ENCODE results near the gene KLHL7. TPM values are rescaled to one million over a fixed set of nuclear protein-coding genes. Genes with fewer than 3 reads are reported as not detected.

KLHL7 gene
- total and polyA plus RNA-seq, 7 donors, result 10.6 to 18.0 (median 13.6) TPM

- no peaks in the 10 kb centered on the region for H3K36me3 ChIP-seq (ENCODE audit: insufficient read depth in 1 of 2, low read depth in 1 of 2)
- H3K27ac ChIP-seq, result no peak overlapping the region
- no peaks in the 10 kb centered on the region for H3K27me3 ChIP-seq (ENCODE audit: insufficient read depth in 3 of 3, low read length in 2 of 3)
- no peak overlapping the region for H3K4me3 ChIP-seq
- H3K9me3 ChIP-seq, result no peaks in the 10 kb centered on the region
- intact Hi-C loops (cut with DNase I), result no loop called here
- no peak for TF ChIP-seq CTCF (IDR thresholded peaks at IDR 0.05)
- H3K4me1 ChIP-seq, result peaks cover 35% of the 10 kb centered on the region
- DNase-seq, result no peak
- no peak for ATAC-seq
- 87 to 95% (median 94%) methylated on average over 4 of the region's 4 CpGs for WGBS, 3 donors
Observed at GRCh38 chr7:23108995-23109394, 3.4 kb downstream of the KLHL7 start.

- ATAC-seq (no peak), DNase-seq (no peak)
- Histone ChIP-seq H3K4me1 (peaks cover 36% of the 10 kb centered on the region), H3K4me3 (no peak overlapping the region), H3K27ac (no peak overlapping the region), H3K27me3 (ENCODE audit: insufficient read depth in 3 of 3, low read length in 2 of 3) (no peaks in the 10 kb centered on the region), H3K9me3 (no peaks in the 10 kb centered on the region), H3K36me3 (ENCODE audit: insufficient read depth in 1 of 2, low read depth in 1 of 2) (no peaks in the 10 kb centered on the region)
- TF ChIP-seq CTCF (IDR thresholded peaks at IDR 0.05), result no peak
- WGBS, 3 donors, result 34 to 48% (median 46%) methylated on average over 1 of the region's 1 CpG
- intact Hi-C loops (cut with DNase I), result no loop called here
Observed at GRCh38 chr7:23109470-23109869, 3.9 kb downstream of the KLHL7 start.

GRCh38 chr7:23114896-23115295 is 9.3 kb downstream of the KLHL7 start:
- intact Hi-C loops (cut with DNase I), result no loop called here
- peaks cover 0 to 5% of the 10 kb centered on the region in 2 donors for H3K36me3 ChIP-seq (ENCODE audit: insufficient read depth in 1 of 2, low read depth in 1 of 2)
- no peak overlapping the region for H3K4me3 ChIP-seq
- no peak overlapping the region for H3K27ac ChIP-seq
- no peak for ATAC-seq
- DNase-seq, result no peak
- H3K4me1 ChIP-seq, result peaks cover 14% of the 10 kb centered on the region
- H3K27me3 ChIP-seq (ENCODE audit: insufficient read depth in 3 of 3, low read length in 2 of 3), result no peaks in the 10 kb centered on the region
- whole genome bisulfite sequencing, 3 donors, result 30 to 43% (median 39%) methylated on average over 3 of the region's 3 CpGs
- H3K9me3 ChIP-seq, result no peaks in the 10 kb centered on the region
- no peak for TF ChIP-seq CTCF (IDR thresholded peaks at IDR 0.05)

GRCh38 chr7:23115991-23116390 is 10.4 kb downstream of the KLHL7 start:
- no peak overlapping the region for H3K4me3 ChIP-seq
- TF ChIP-seq CTCF (IDR thresholded peaks at IDR 0.05), result no peak
- H3K9me3 ChIP-seq, result no peaks in the 10 kb centered on the region
- ATAC-seq (no peak), DNase-seq (no peak)
- H3K27ac ChIP-seq, result no peak overlapping the region
- H3K36me3 ChIP-seq (ENCODE audit: insufficient read depth in 1 of 2, low read depth in 1 of 2), result peaks cover 0 to 5% of the 10 kb centered on the region in 2 donors
- H3K27me3 ChIP-seq (ENCODE audit: insufficient read depth in 3 of 3, low read length in 2 of 3), result no peaks in the 10 kb centered on the region
- H3K4me1 ChIP-seq, result peaks cover 10% of the 10 kb centered on the region
- intact Hi-C loops (cut with DNase I), result no loop called here
- WGBS, 3 donors, result 55 to 64% (median 61%) methylated on average over 2 of the region's 2 CpGs

GRCh38 chr7:23117841-23118240 is 12.3 kb downstream of the KLHL7 start:
- Histone ChIP-seq H3K4me1 (peaks cover 10% of the 10 kb centered on the region), H3K27me3 (ENCODE audit: insufficient read depth in 3 of 3, low read length in 2 of 3) (no peaks in the 10 kb centered on the region), H3K4me3 (no peak overlapping the region), H3K27ac (no peak overlapping the region), H3K36me3 (ENCODE audit: insufficient read depth in 1 of 2, low read depth in 1 of 2) (peaks cover 0 to 5% of the 10 kb centered on the region in 2 donors), H3K9me3 (no peaks in the 10 kb centered on the region)
- 30 to 45% (median 34%) methylated on average over 2 of the region's 2 CpGs for WGBS, 3 donors
- DNase-seq, result no peak
- peak in 3 of 4 donors; percentile 66 to 84 (median 82) for ATAC-seq
- no peak for TF ChIP-seq CTCF (IDR thresholded peaks at IDR 0.05)
- intact Hi-C loops (cut with DNase I), result no loop called here

Measured in psoas muscle (tissue), 8 donors.